Stimulated activated CD4-positive, alpha-beta T cell treated with anti-CD3 and anti-CD28 coated beads, Interleukin-4, amount 100 ng/mL, for 48 hours (primary cell): ENCODE data around the gene CD200.

Experiments
- DNase-seq, 2 donors: peaks; one replicate each; pipeline ENCODE4 v3.0.0-alpha.2; 2020; ENCODE audit warnings: low read depth in 2 of 2

CD200 gene

GRCh38 chr3:112333381-112334317 is 693 bp downstream of the CD200 start:
- peak in 1 of 2 donors; percentile 19 for DNase-seq

DNA sequence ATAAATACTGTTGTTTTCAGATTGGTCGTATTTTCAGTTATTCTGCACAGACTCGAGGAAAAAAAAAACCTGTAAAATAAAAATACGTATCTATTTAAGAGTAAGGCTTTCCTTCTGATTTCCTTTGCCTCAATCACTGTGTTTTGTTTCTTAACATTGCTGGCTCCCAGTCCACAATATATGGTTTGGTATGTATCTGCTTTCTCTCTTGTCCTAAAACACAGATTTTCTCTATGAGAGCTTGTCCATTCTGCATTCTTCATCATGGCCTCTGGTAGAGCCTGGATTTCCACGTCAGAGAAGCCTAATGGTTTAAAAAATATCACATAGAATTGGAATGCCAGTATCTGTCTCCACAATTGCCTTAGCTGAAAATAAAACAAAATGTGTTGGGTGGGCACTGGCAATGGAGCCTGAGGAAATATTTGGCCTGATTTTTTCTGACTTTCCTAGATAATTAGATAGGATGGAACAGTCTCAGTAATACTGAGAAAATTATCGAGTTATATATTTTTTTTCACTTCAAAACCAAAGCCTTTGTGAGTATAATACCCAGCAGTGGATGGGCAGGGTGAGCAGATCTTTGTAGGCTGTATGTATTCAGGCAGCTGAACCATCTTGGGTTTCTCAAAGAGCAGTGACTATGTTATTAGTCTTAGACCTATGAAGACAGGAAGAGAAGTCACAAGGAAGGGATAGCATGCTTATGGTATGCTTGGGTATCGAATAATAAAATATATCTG is 1.9 kb downstream of the CD200 start:
- DNase-seq: no peak

- no peak for DNase-seq
These were observed 2.5 kb downstream of the CD200 start for GRCh38 chr3:112335434-112335781.

DNA sequence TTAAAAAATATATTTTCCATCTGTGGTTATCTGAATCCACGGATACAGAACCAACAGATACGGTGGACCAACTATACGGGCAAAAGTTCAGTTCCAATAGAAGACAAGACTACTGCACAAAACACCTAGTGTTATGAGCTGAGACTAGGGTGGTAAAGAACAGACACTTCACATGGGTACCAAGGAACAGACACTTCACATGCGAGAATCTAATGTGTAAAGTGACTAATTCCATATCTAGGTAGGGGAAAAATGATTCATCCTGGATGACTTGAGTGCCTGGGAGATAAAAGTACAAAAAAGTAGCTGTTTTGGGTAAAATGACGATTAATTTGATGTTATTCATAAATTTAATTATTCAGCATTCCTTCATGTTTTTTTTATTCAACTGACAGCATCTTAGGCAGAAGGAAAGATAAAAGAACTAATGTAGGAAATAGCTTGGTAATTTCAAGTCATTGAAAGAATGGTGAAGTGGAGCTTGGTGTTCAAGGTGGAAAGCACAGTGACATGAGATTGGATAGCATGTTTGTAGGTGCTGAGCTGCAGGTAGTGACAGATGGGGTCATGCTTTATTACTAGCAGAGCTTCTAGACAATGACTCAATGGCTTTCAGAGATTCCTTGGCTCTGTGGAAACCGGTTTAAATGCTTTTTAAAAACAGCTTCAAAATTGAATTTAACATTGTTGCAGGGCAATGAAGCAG is 5.2 kb downstream of the CD200 start:
- no peak for DNase-seq

- DNase-seq: no peak
These were observed 5.7 kb downstream of the CD200 start for GRCh38 chr3:112338727-112339056.

DNA sequence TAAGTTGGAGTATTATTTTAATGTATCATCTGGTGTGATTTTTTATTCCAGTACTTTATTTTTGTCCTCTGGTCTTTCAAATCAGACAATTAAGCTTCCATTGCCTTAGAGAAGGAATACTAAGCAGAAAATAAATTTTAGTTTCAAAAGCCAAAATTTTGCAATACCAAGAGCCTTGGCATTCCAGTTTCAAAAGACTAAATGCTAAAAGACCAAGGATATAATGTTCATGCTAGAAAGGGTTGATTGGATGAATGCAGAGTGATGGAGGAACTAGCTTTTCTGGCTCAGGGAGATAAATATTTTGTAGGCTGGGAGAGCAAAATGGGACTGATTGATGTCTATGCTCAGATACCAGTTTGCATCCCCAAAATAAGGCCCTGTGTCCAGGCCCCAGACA is 6.2 kb downstream of the CD200 start:
- no peak for DNase-seq

- no peak for DNase-seq
These were observed 6.7 kb downstream of the CD200 start for GRCh38 chr3:112339609-112340008.

GRCh38 chr3:112341386-112341785 is 8.4 kb downstream of the CD200 start:
- DNase-seq: no peak

- DNase-seq: no peak
These were observed 12.7 kb downstream of the CD200 start for GRCh38 chr3:112345681-112346080.

DNA sequence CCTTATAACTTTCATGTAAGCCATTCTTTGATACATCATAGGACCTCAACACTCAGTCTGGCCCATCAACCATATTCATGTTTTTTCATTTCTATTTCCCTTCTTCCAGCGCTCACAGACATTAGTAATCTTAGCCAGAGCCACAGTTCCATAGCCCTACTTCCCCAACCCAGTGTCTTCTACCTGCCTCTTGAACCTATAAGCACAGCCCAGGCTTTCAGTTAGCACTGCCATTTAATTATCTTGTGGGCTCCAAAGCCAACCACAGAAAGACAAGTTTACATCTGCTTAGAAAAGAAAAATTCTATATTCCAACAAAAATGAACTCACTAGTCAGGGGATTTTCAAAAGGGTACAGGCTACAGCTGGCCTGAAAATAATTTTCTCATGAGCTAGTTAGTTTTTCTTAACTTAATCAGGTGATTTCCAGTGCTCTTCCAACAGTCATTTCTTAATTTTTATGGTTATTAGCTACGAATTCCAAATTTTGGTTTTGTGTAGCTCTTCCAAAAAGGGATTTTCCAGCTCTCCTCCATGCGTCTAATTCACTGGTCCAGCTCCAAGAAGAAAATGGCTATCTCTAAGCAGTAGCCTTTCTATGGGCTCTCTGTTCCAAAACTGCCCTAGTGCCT is 13.7 kb downstream of the CD200 start:
- no peak for DNase-seq

GRCh38 chr3:112348943-112349342 is 16.0 kb downstream of the CD200 start:
- no peak for DNase-seq

- DNase-seq: no peak
These were observed 16.6 kb downstream of the CD200 start for GRCh38 chr3:112349557-112349956.

GRCh38 chr3:112350018-112350810 is 17.3 kb downstream of the CD200 start:
- no peak for DNase-seq

- DNase-seq: no peak
These were observed 18.1 kb downstream of the CD200 start for GRCh38 chr3:112351036-112351435.

GRCh38 chr3:112351823-112352222 is 18.9 kb downstream of the CD200 start:
- DNase-seq: no peak

- DNase-seq: no peak
These were observed 19.8 kb downstream of the CD200 start for GRCh38 chr3:112352720-112353119.

DNA sequence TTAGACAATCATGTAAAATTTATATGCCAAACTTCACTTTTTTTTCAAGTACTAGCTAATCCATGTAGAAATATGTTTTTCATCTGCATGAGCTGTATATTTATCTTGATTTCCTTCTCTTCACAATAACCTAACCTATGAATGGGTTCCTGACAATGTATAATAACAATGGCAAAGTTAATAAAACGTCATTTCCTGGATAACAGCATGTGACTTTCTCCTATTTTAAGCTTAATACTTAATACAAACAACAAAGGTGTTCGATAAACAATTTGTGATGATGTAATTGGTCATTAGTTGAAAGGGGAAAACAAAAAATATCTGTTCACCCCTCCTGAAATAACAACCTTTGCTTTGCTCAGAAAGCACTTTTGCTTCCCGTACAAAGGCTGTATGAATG is 20.4 kb downstream of the CD200 start:
- no peak for DNase-seq

DNA sequence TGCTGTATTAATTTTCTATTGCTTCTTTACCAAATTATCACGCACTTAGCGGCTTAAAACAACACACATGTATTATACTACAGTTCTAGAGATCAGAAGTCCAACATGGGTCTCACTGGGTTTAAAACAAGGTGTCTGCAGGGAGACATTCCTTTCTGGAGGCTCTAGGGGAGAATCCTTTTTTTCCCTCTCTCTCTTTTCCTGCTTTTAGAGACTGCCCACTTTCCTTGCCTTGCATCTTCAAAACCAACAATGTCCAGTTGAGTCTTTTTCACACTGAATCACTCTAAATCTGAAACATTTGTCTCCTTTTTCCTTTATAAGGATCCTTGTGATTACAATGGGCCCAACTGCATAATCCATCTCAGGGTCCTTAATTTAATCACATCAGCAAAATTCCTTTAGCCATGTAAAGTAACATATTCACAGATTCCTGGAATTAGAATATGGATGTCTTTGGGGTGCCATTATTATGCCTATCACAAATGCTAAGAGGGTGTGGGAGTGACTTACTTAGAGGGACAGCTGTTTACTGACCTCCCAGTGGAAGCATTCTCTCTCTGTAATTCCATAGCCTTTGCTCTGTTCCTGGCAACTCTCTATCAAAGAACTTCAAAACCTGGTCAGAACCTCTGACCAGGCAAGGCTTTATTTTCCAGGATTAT is 21.8 kb downstream of the CD200 start:
- no peak for DNase-seq

- no peak for DNase-seq
These were observed 22.3 kb downstream of the CD200 start for GRCh38 chr3:112355307-112355687.

GRCh38 chr3:112357930-112358780 is 25.2 kb downstream of the CD200 start:
- no peak for DNase-seq
